Activated CD8-positive, alpha-beta memory T cell treated with anti-CD3 and anti-CD28 coated beads for 24 hours (primary cell): Measurements from ENCODE around the gene ATG7.
"Not testable (repeated sequence)": the region's sequence is repeated elsewhere in the genome, so short reads cannot be mapped to it uniquely, and the experiment has no call there.

Experiments used
- DNase-seq: peaks from one replicate; pipeline ENCODE4 v3.0.0-alpha.2; 2020

ATG7 gene

DNA sequence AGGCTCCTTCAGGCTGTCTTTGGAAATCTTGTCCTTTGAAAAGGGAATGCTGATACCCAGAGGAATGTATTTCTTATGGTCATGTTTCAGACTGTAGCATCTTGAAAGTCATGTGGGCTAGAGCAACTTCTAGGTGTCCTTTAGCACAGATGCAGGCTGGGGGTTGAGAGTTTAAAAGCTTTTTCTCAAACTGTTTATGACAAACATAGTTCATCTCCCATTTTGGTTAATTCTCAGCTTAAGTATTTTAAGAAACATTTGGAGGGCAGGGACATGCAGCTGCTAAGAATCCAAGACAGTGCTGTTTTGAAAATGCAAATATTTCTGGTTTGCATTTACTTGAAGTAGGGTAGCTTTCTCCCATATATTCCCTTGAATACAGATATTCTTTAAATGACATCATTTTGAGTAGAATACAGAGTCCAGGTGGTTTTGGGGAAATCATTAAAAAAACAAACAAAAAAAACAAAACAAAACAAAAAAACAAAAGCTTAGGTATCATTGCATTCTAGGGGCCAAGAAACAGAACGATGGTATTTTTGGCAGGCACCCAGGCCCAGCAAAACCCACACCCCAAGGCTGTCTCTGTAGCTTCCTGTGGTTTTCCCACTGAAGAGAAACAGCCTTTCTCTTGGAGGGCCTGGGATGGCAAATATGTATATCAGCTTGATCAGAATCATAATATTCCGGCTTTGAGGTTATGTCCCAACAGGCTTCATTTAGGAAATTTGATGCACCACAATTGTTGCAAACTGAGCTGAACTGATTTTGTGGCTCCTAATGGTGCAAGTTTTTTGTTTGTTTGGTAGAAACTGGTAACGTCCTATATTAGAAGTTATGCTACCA lies 120.0 kb downstream of the ATG7 start:
- no peak for DNase-seq

DNA sequence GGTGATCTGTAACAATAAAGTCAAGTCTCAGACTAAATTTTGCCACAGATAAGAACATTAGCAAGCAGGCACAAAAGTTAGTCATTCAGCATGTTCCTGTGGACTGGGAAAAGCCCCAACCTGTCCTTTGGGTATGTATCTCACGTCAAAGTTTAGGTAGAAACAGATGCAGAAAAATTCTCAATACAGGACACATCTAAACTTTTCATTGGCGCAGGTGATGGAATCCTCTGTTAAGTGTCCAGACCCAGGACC lies 120.6 kb downstream of the ATG7 start:
- no peak for DNase-seq

DNA sequence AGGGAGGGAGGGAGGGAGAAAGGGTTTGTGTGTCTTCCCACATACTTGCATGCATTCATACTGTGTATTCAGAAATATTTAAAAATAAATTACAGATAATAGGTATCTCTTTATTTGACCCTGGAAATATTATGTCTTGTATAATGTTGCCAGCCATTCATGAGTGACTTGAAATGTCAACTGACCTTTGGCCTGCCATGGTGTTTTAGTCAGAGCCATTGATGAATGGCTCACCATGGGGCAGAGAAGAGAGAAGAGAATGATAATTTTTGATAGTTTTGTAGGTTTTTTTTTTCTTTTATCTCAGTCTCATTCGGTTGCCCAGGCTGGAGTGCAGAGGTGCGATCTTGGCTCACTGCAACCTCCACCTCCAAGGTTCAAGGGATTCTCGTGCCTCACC lies 121.2 kb downstream of the ATG7 start:
- no peak for DNase-seq

DNA sequence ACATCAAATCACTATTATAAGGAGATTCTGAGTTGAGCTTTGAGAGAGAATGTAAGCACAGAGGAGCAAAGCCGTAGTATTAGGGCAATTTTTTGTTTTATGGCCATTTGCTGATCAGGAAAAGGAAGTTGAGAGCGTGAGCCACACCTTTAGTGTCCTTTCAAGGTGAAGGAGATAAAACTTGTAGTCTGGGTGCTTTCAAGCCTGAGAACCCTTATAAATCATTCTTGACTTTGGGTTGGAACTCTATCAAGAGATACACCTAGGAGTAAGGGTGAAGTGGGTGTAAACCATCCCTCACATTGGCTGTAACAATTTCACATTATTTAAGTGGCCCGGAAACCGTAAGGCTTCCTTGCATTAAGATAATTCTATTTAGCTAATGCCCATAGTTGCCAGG lies 122.2 kb downstream of the ATG7 start:
- DNase-seq, result no peak

DNA sequence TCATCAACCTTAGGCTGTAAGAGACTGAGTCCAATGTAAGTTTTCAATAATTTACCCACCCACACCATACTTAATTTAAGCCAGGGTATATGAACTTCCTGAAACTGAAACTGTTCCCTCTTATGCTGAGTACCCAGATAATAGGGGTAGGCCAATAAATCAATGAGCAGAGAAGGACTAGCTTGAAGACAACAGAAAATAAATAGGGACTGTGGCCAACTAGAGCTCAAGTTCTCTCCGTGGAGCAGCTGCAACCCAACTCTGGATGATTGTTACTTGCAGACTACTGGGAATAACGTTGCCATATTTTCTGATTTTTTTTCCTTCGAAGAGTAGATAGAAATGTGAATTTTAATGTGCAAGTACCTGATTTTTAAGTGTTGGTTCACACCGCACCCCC lies 128.0 kb downstream of the ATG7 start:
- no peak for DNase-seq

DNA sequence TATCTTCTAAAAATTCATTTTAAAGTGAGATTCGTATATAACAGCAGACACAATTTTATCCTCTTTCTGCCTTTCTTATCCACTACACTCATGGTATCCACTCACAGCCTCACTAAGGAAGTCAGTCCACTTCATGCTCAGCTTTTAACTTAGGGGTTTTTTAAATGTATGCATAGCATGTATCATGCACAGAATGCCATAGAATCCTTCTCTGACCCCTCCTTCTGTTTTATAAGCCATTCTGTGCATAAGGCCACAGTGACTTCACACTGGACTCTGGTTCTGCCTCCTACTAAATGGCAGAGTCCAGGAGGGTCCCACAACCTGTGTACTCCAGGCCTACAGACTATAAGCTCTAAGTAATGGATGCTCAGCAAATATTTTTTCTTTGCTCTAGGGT lies 129.2 kb downstream of the ATG7 start:
- no peak for DNase-seq

DNA sequence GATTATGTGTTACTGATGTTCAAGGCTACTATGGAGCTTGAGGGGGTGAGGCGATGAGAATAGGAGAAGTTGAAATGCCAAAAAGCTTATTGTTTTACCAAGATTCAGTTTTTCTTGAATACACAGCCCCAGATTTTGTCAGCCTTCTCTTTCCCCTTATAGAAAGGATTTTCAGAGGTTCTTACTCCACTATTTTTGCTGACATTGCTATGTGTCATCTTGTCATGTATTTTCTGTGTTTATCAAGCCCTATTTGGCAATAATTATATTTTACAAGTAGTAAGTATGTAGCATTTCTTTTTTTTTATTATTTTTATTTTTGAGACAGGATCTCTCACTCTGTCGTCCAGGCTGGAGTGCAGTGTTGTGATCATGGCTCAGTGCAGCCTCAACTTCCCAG lies 133.1 kb downstream of the ATG7 start:
- DNase-seq, result no peak

DNA sequence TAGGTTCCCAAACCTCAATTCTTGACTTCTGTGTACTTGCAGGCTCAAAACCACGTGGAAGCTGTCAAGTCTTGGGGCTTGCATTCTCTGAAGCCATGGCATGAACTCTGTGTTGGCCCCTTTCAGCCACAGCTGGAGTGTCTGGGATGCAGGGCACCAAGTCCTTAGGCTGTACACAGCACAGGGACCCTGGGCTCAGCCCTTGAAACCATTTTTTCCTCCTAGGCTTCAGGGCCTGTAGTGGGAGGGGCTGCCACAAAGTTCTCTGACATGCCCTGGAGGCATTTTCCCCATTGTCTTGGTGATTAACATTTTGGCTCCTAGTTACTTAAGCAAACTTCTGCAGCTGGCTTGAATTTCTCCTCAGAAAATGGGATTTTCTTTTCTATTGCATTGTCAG lies 135.4 kb downstream of the ATG7 start:
- DNase-seq, result no peak

DNA sequence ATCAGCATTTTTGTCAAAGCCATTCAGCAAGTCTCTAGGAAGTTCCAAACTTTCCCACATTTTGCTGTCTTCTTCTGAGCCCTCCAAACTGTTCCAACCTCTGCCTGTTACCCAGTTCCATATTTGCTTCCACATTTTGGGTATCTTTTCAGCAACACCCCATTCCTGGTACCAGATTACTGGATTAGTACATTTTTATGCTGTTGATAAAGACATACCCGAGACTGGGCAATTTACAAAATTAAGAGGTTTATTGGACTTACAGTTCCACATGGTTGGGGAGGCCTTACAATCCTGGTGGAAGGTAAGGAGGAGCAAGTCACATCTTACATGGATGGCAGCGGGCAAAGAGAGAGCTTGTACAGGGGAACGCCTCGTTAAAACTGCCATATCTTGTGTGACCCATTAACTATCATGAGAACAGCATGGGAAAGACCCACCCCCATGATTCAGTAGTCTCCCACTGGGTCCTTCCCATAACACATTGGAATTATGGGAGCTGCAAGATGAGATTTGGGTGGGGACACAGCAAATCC lies 136.2 kb downstream of the ATG7 start:
- DNase-seq, result not testable (repeated sequence)

DNA sequence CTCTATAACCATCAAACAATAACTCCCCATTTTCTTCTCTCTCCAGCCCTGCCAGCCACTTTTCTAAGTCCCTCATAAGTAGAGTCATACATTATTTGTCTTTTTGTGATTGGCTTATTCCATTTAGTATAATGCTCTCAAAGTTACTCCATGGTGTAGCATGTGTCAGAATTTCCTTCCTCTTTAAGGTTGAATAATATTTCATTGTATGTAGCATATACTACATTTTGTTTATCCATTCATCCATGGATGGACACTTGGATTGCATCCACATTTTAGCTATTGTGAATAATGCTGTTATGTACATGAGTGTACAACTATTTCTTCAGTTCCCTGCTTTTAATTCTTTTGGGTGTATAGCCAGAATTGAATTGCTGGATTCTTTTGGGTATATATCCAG lies 138.4 kb downstream of the ATG7 start:
- DNase-seq, result no peak

DNA sequence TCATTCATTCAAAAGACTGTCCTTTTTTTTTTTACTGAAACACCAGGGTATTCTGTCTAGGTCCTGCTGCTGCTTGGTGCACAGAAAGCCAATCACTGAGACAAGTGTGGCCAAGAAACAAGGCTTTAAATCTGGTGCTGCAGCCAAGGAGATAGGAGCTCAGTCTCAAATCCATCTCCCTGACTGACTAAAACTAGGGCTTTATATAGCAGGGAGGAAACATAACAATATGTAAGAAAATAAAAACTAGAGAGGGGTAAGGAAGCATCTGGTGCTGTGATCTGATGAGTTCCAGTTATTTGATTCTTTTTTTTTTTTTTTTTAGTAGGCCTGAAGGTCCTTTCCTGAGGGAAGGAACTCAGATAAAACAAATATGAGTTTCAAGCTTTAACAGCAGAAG lies 139.8 kb downstream of the ATG7 start:
- no peak for DNase-seq

DNA sequence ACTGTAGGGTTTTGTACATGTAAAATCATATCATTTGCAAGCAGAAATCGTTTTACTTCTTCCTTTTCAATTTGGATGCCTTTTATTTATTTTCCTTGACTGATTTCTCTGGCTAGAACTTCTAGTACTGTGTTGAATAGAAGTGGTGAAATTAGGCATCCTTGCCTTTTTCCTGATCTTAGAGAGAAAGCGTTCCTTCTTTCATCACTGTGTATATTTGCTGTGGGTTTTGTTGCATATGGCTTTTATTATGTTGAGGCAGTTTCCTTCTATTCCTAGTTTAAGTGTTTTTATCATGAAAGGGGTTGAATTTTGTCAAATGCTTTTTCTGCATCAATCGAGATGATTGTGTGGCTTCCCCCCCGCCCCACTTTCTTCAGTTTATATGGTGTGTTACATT lies 140.9 kb downstream of the ATG7 start:
- no peak for DNase-seq

DNA sequence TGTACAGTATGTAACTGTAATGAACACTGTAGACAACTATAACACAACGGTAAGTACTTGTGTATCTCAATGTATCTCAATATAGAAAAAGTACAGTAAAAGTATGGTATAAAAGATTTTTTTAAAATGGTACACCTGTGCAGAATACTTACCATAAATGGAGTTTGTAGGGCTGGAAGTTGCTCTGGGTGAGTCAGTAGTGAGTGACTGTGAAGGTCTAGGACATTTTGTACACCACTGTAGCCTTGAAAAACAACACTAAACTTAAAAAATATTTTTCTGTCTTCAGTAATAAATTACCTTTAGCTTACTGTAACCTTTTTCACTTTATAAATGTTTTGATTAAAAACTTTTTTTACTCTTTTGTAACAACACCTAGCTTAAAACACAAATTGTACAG lies 142.9 kb downstream of the ATG7 start:
- DNase-seq, result no peak

DNA sequence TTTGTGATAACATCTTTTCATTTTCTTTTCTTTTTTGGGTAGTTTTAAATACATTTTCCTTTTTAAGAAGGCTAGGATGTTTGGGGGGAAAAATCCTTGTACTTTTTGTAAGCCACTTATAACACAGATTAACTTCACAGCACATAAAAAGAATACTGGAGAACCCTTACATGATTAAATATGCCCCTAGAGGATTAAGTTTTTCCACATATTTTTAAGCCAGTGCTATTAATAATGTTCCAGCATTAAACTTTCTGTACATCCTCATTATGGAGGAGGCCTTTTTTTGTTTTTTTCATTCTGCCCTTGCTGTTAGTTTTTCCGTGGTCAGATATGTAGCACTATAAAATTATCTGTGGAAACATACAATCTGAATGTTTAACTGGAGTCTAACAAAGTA lies 147.9 kb downstream of the ATG7 start:
- DNase-seq, result no peak

DNA sequence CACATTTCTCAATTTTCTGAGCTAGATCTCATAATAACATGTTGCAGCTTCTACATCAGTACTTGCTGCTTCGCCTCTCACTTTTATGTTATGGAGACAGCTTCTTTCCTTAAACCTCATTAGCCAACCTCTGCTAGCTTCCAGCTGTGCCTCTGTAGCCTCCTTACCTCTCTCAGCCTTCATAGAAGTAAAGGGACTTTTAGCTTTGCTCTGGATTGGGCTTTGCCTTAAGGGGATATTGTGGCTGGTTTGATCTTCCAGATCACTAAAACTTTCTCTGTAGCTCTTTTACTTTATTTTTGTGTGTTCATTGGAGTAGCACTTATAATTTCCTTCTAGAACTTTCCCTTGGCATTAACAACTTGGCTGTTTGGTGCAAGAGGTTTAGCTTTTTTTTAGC lies 150.1 kb downstream of the ATG7 start:
- no peak for DNase-seq

DNA sequence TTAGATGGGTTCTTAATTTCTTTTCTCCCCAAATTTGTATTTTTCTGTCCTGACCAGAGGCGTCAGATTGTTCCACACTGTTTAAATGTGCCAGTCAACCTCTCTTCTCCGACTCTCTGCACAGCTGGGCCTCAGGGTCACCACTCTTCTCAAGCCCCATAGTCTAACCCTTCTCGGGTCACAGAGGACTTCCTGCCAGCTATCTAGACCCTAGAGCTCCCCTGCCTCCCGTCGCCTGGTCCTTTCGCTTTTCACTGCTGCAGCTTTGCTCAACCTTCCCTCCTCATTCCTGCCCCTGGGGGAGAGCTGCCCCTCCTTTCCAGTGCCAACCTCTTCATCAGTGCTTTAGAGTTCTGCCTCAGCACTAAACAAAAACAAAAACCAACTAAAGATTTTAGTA lies 151.7 kb downstream of the ATG7 start:
- DNase-seq, result no peak

DNA sequence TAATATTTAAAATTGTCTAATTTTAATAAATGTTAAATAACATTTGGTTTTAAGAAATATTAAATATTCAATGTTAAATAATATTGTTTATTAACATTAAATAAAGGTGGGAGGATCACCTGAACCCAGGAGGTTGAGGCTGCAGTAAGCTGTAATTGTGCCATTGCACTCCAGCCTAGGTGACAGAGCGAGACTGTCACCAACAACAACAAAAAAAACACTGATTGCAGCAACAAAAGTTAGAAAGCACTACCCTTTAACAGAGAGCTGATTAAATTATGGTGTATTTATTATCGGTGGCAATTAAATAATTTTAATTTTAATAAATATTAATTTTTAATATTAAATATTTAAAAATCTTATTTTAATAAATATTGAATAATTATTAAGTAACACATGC lies 152.1 kb downstream of the ATG7 start:
- no peak for DNase-seq

DNA sequence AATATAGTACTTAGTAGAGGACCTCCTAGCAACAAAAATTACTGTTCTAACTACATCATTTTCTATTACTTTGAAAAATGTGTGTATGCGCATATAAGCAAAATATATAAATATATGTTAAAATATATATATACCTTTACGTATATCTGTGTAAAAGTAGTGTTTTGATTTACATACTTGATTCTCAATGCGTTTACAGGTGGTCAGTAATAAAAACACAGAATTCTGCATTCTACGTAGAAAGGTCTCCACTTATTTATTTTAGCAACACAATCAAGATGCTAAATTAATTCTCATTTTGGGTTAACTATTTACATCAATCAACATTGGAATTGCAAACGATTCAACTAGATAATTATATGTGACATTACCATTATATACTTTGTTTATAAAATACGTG lies 158.0 kb downstream of the ATG7 start:
- DNase-seq, result no peak

DNA sequence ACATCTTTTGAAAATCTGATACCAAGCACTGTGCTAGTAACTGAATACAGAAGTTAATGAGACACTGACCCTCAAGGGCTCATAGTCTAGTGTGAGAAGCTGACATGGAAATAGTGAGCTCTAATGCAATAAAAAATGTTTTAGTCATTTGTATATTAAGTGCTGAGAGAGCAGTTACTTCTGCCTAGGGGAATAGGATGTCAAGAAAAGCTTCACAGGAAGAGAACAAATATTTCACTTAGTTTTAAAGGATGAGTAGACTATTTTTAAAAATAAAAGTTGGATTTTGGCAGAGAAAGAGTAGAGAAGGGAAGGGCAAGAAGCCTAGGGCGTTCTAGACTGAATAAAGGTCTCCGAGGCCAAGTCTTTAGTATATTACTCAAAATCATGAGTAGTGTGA lies 158.4 kb downstream of the ATG7 start:
- no peak for DNase-seq

DNA sequence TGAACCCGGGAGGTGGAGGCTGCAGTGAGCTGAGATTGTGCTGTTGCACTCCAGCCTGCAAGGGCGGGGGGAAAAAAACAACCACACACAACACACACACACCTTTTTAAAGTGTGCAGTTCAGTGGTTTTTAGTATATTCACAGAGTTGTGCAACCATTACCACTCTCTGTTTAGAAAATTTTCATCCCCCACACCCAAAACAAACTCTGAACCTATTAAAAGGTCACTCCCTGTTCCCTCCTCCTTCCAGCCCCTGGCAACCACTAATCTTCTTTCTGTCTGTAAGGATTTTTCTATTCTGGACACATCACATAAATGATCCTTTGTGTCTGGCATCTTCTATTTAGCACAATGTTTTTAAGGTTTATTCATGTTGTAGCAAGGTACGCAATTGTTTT lies 159.1 kb downstream of the ATG7 start:
- no peak for DNase-seq

DNA sequence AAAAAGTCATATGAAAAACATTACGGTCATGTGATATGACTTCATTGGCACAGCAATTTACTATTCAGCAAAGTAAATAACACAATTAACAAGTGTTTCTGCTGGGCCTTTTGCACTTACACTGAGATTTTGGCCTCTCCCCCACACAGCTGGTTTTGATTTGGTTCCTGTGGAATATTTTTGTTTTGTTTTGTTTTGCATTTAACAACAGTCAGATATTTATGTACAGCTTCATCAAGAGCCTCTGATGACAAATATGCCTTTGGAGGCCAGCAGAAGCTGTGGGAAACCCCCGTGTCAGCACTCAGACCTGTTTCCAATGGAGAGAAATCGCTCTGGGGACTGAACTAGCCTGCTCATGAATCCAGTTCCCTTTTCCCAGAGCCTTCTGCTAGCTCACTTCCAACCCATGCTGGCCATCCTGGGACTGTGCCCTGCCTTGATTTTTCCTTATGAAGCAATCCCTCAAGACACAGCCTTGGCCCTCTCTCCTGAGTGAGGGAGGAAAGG lies 161.9 kb downstream of the ATG7 start:
- no peak for DNase-seq

DNA sequence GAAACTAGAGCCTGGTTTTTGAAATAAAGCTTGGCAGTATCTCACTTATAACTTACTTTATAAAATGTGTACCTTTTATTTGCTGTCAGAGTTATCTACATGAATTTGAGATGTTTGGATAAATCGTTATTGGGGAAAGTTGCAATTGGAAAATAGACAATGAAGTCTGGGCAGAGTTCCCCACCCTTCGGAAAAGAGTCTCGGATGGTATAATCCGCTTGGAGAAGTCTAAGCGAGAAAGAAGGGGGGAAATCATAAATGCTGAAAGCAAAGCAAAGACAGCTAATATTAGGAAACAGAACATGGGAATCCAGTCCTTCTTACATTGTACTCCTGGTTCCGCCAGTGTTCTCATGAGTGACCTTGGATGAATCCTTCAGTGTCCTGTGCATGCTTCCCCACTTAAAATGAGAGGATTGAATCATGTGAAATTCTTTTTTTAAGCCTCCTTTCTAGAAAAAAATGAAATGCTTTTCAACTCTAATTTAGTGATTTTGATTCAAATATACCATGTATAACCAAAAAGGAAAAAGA lies 162.4 kb downstream of the ATG7 start:
- DNase-seq, result no peak

DNA sequence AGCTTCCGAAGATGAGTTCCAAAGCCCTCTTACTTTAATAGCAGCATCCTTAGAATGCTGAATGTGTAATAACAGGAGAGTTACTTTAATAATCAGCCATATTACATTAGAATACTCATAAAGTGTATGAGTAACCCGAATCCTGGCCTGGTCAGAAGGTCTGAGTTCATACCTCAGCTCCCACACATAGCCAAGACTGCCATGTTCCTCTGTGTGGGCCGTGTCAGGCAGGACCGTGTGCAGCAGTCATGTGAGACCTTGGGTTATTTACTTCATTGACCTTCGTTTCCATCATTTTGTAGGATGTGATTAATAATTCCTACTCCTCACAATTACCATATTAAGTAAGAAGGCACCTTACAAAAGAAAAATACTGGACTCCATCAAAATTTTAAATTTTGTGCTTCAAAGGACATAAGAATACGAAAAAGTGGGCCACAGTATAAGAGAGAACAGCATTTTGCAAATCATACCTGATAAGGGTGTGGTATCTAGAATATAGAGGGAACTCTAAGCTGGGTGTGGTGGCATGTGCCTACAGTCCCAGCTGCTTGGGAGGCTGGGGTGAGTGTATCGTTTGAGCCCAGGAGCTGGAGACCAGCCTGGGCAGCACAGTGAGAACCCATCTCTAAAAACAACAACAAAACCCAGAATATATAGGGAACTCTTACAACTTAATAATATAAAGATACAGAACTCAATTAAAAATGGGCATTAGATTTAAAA lies 163.4 kb downstream of the ATG7 start:
- no peak for DNase-seq

DNA sequence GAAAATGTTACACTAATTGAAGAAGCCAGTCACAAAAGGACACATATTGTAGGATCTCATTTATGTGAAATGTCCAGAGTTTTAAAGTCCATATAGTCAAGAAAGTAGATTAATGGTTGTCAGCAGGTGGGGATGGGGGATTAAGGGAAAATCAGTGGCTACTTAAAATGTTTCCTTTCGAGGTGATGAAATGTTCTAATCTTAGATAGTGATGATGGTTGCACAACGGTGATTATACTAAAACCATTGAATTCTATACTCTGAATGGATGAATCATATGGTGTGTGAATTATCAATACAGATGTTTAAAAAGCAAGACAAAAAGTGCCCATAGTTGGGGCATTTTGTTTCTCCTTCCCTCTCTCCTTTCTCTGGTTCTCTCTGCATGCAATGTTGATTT lies 164.6 kb downstream of the ATG7 start:
- no peak for DNase-seq
